HUES48 (cell line): ENCODE data around the gene VPS54.

Experiments
- H3K27ac ChIP-seq: one replicate; pipeline ENCODE4 v1.7.0; 2013; ENCODE audit warnings: low read depth, low read length, inconsistent platforms
- H3K27me3 ChIP-seq: 2 replicates; pipeline ENCODE4 v1.6.1; 2013; ENCODE audit warnings: mild to moderate bottlenecking, low read length; ENCODE audit not compliant: control insufficient read depth, insufficient read depth
- H3K36me3 ChIP-seq: 2 replicates; pipeline ENCODE4 v1.6.1; 2013; ENCODE audit warnings: low read length; ENCODE audit not compliant: control insufficient read depth, insufficient read depth
- H3K4me1 ChIP-seq: 2 replicates; pipeline ENCODE4 v1.6.1; 2013; ENCODE audit warnings: mild to moderate bottlenecking, low read length; ENCODE audit not compliant: control insufficient read depth, insufficient read depth
- H3K4me3 ChIP-seq: 2 replicates; pipeline ENCODE4 v1.5.1; 2013; ENCODE audit warnings: mild to moderate bottlenecking, low read depth, low read length
- H3K9ac ChIP-seq: 2 replicates; pipeline ENCODE4 v1.6.1; 2013; ENCODE audit warnings: mild to moderate bottlenecking, low read depth, low read length, moderate library complexity
- H3K9me3 ChIP-seq: 2 replicates; pipeline ENCODE4 v1.6.1; 2013; ENCODE audit warnings: low read length; ENCODE audit not compliant: control insufficient read depth, insufficient read depth

The VPS54 gene

GRCh38 chr2:63870679-63871078 lies 148.5 kb downstream of the VPS54 start:
- Histone ChIP-seq H3K27me3 (no peaks in the 10 kb centered on the region), H3K9me3 (no peaks in the 10 kb centered on the region), H3K36me3 (peaks cover 97% of the 10 kb centered on the region), H3K4me1 (peaks cover 50% of the 10 kb centered on the region), H3K9ac (no peak overlapping the region), H3K27ac (no peak overlapping the region), H3K4me3 (no peak overlapping the region)

GRCh38 chr2:63866009-63866709 lies 153.1 kb downstream of the VPS54 start:
- no peaks in the 10 kb centered on the region for H3K27me3 ChIP-seq
- no peak overlapping the region for H3K9ac ChIP-seq
- no peak overlapping the region for H3K27ac ChIP-seq
- no peak overlapping the region for H3K4me3 ChIP-seq
- no peaks in the 10 kb centered on the region for H3K9me3 ChIP-seq
- peaks cover 98% of the 10 kb centered on the region for H3K36me3 ChIP-seq
- H3K4me1 ChIP-seq: peaks cover 60% of the 10 kb centered on the region

GRCh38 chr2:63865159-63865799 lies 153.9 kb downstream of the VPS54 start:
- Histone ChIP-seq H3K36me3 (peaks cover 98% of the 10 kb centered on the region), H3K4me3 (no peak overlapping the region), H3K27ac (peak overlapping the region; percentile 3), H3K4me1 (peaks cover 57% of the 10 kb centered on the region), H3K9me3 (no peaks in the 10 kb centered on the region), H3K27me3 (no peaks in the 10 kb centered on the region), H3K9ac (no peak overlapping the region)

- H3K4me1 ChIP-seq: peaks cover 52% of the 10 kb centered on the region
- no peak overlapping the region for H3K27ac ChIP-seq
- H3K36me3 ChIP-seq: peaks cover 100% of the 10 kb centered on the region
Measured at GRCh38 chr2:63863707-63864106, 155.5 kb downstream of the VPS54 start.

GRCh38 chr2:63862806-63863205 lies 156.4 kb downstream of the VPS54 start:
- no peaks in the 10 kb centered on the region for H3K27me3 ChIP-seq
- H3K4me1 ChIP-seq: peaks cover 55% of the 10 kb centered on the region
- H3K36me3 ChIP-seq: peaks cover 100% of the 10 kb centered on the region
- H3K4me3 ChIP-seq: no peak overlapping the region
- H3K9ac ChIP-seq: no peak overlapping the region
- H3K9me3 ChIP-seq: no peaks in the 10 kb centered on the region
- peak overlapping the region; percentile 39 for H3K27ac ChIP-seq

More at GRCh38 chr2:63863707-63864106, 155.5 kb downstream of the VPS54 start:
- Histone ChIP-seq H3K9me3 (no peaks in the 10 kb centered on the region), H3K4me3 (no peak overlapping the region), H3K9ac (no peak overlapping the region), H3K27me3 (no peaks in the 10 kb centered on the region)

- peaks cover 100% of the 10 kb centered on the region for H3K36me3 ChIP-seq
- no peaks in the 10 kb centered on the region for H3K27me3 ChIP-seq
- peaks cover 53% of the 10 kb centered on the region for H3K4me1 ChIP-seq
- H3K9me3 ChIP-seq: no peaks in the 10 kb centered on the region
- no peak overlapping the region for H3K9ac ChIP-seq
- no peak overlapping the region for H3K4me3 ChIP-seq
- H3K27ac ChIP-seq: no peak overlapping the region
Measured at GRCh38 chr2:63861220-63861822, 157.9 kb downstream of the VPS54 start.

- Histone ChIP-seq H3K4me3 (no peak overlapping the region), H3K4me1 (peaks cover 55% of the 10 kb centered on the region), H3K36me3 (peaks cover 95% of the 10 kb centered on the region), H3K9me3 (no peaks in the 10 kb centered on the region), H3K27me3 (no peaks in the 10 kb centered on the region), H3K9ac (no peak overlapping the region), H3K27ac (no peak overlapping the region)
Measured at GRCh38 chr2:63858291-63858690, 160.9 kb downstream of the VPS54 start.

GRCh38 chr2:63856303-63856603 lies 163.0 kb downstream of the VPS54 start:
- Histone ChIP-seq H3K27me3 (no peaks in the 10 kb centered on the region), H3K36me3 (peaks cover 91% of the 10 kb centered on the region), H3K27ac (no peak overlapping the region), H3K9me3 (no peaks in the 10 kb centered on the region), H3K4me1 (peaks cover 60% of the 10 kb centered on the region), H3K9ac (no peak overlapping the region), H3K4me3 (no peak overlapping the region)

- no peaks in the 10 kb centered on the region for H3K9me3 ChIP-seq
- H3K4me1 ChIP-seq: peaks cover 64% of the 10 kb centered on the region
- peaks cover 91% of the 10 kb centered on the region for H3K36me3 ChIP-seq
- H3K9ac ChIP-seq: no peak overlapping the region
- H3K27me3 ChIP-seq: no peaks in the 10 kb centered on the region
- H3K27ac ChIP-seq: no peak overlapping the region
- H3K4me3 ChIP-seq: no peak overlapping the region
Measured at GRCh38 chr2:63855418-63856302, 163.6 kb downstream of the VPS54 start.

GRCh38 chr2:63853527-63854310 lies 165.5 kb downstream of the VPS54 start:
- peak overlapping the region; percentile 38 for H3K4me3 ChIP-seq
- peak overlapping the region; percentile 25; the same call in 1 of the 2 replicates for H3K9ac ChIP-seq
- H3K9me3 ChIP-seq: no peaks in the 10 kb centered on the region
- peaks cover 82% of the 10 kb centered on the region for H3K4me1 ChIP-seq
- H3K27ac ChIP-seq: peak overlapping the region; percentile 65
- H3K36me3 ChIP-seq: peaks cover 72% of the 10 kb centered on the region
- H3K27me3 ChIP-seq: no peaks in the 10 kb centered on the region
